Right lobe of liver (tissue), 6 donors: Measurements from ENCODE around the gene SIGLEC15. TPM values are rescaled to one million over a fixed set of nuclear protein-coding genes. Genes with fewer than 3 reads are reported as not detected.
A peak's percentile ranks its signal among the peaks of the same experiment; 100 is the strongest.

ENCODE experiments used
- ATAC-seq, 4 donors: fragments of 200-7000 bp; cut with Tn5 transposase; one replicate each; pipeline ENCODE4 v1.9.1; 2020; ENCODE audit warnings: mild to moderate bottlenecking in 4 of 4, moderate library complexity in 4 of 4
- DNase-seq, 3 donors: peaks; one replicate each; pipeline ENCODE4 v3.0.0-alpha.2; 2020
- H3K27ac ChIP-seq, 3 donors: fragments of 200-600 bp; one replicate each; pipeline ENCODE4 v1.8.0; 2022
- H3K27me3 ChIP-seq, 2 donors: fragments of 200-600 bp; one replicate each; pipeline ENCODE4 v1.8.0; 2022
- H3K36me3 ChIP-seq, 4 donors: fragments of 200-600 bp; sonication (generic) in 1 of 4; one replicate each; pipeline versions ENCODE4 v1.5.1 to v1.8.0; 2017 to 2022; ENCODE audit warnings: control low read depth in 1 of 4
- H3K4me1 ChIP-seq, 4 donors: fragments of 200-600 bp; sonication (generic) in 1 of 4; one replicate each; pipeline versions ENCODE4 v1.5.1 to v1.8.0; 2017 to 2022; ENCODE audit warnings: control low read depth in 1 of 4
- H3K4me3 ChIP-seq, 3 donors: fragments of 200-600 bp; one replicate each; pipeline ENCODE4 v1.8.0; 2022
- H3K9me3 ChIP-seq, 4 donors: fragments of 200-600 bp; sonication (generic) in 1 of 4; one replicate each; pipeline versions ENCODE4 v1.5.1 to v1.8.0; 2017 to 2022; ENCODE audit warnings: control low read depth in 1 of 4
- POLR2A ChIP-seq: fragments of 450-650 bp; IDR thresholded peaks from one replicate; pipeline ENCODE4 v1.6.1; 2017; ENCODE audit warnings: antibody characterized with exemption, mild to moderate bottlenecking
- WGBS: methylation state at CpG from one replicate; pipeline ENCODE4 v1.1.6; 2018; ENCODE audit warnings: low coverage, low lambda C conversion rate; ENCODE audit not compliant: insufficient coverage; ENCODE audit errors: missing lambda C conversion rate; 5-methylcytosine and 5-hydroxymethylcytosine counted together
- intact Hi-C, 2 donors: fragments of 100-400 bp; cut with DNase I; formaldehyde crosslinking; loops; one replicate each; pipeline versions ENCODE4 v1.11.2 to v1.14.1; 2022
- total RNA-seq, 6 experiments: library from RNA; depleted of rRNA in 2 of 6; stranded (reverse); fragments of >200 nt in 2 of 6; fragmentation: NEBNext Ultra II Directional in 3 of 6; extraction: Animal tissue kit (Norgen Biotek cat#: 25700) in 3 of 6; gene quantifications; one replicate each; pipeline versions ENCODE4 v1.1.0 to v1.2.4, GENCODE V29; 2016 to 2023
- TF ChIP-seq, protein P1 (sequence below), 4 donors: fragments of 200-600 bp in 3 of 4; fragments of 450-650 bp in 1 of 4; IDR thresholded peaks; one replicate each; pipeline versions ENCODE4 v1.5.1 to v1.8.0; 2016 to 2022; ENCODE audit warnings: antibody characterized with exemption in 4 of 4, mild to moderate bottlenecking in 2 of 4
- donor health status: DM: no; HTN: yes; CAD: no.
- donor health status: DM: no; HTN: no; CAD: no.
- donor health status: DM: no; HTN: no; CAD: no.
- donor health status: DM: no; HTN: yes; CAD: no.
- donor health status: DM: no; HTN: yes; CAD: no.

SIGLEC15 gene
- total RNA-seq, 6 experiments from 2014 or later = 0.12 to 0.35 (median 0.19) TPM; not detected in 2

DNA sequence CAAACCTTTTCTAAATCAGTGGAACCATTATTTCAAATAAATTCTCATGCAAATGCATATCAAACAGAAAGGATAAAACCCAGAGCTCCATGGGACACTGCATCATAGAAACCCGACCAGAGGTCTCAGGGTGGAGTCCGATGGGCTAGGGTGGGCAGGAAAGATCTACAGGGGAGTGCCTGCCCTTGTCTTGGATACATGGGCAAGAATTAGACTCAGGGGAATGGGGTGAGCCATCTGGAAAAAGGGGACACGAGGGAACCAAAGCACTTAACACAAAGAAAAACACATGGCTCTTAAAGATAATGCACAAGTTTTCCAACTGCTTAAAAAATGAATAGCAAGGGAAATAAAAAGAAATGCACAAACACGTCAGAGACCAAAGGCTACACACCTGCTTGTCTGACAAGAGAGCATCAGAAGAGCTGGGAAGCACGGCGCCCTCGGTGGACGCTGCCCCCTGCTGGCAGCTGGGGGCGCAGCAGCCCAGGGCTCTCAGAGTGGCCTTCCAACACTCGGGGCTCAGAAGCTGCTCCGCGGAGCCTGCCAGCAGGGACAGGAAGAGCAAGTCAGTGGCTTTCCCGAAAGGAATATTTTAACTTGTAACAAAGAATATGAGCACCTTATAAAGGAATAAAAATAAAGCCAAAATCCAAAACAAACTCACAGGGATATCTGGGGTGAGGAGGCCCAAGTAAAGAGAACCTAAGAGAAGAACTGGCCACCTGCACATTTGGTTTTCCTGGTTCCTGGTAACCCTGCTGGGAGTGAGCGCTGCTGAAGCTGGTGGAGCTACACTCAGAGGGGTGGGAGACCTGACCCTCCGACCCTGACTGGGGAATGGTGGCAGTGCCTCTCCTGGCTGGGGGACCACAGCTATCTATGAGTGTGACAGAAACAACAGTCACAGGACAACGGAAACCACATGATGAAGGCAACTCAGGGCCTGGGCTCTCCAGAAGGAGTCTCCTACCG, 54.5 kb downstream of the SIGLEC15 start:
- Histone ChIP-seq H3K27ac (no peak overlapping the region), H3K9me3 (no peaks in the 10 kb centered on the region), H3K4me1 (no peaks in the 10 kb centered on the region), H3K4me3 (no peak overlapping the region), H3K36me3 (peaks cover 0 to 35% (median 7%) of the 10 kb centered on the region in 4 donors), H3K27me3 (no peaks in the 10 kb centered on the region)
- ATAC-seq (peak; percentile 100), DNase-seq (peak; percentile 75 to 80 (median 75))
- TF ChIP-seq, protein P1, sequence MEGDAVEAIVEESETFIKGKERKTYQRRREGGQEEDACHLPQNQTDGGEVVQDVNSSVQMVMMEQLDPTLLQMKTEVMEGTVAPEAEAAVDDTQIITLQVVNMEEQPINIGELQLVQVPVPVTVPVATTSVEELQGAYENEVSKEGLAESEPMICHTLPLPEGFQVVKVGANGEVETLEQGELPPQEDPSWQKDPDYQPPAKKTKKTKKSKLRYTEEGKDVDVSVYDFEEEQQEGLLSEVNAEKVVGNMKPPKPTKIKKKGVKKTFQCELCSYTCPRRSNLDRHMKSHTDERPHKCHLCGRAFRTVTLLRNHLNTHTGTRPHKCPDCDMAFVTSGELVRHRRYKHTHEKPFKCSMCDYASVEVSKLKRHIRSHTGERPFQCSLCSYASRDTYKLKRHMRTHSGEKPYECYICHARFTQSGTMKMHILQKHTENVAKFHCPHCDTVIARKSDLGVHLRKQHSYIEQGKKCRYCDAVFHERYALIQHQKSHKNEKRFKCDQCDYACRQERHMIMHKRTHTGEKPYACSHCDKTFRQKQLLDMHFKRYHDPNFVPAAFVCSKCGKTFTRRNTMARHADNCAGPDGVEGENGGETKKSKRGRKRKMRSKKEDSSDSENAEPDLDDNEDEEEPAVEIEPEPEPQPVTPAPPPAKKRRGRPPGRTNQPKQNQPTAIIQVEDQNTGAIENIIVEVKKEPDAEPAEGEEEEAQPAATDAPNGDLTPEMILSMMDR (IDR thresholded peaks at IDR 0.05) = peak; percentile 96 to 100 (median 100)
- TF ChIP-seq POLR2A = no peak
- WGBS = 16% methylated on average over 13 of the region's 17 CpGs
- intact Hi-C loops = loop anchor here in 1 of 2 donors (10.0 kb wide), 2 partner anchors 165 to 185 kb away; no protein-coding TSS in a partner anchor

DNA sequence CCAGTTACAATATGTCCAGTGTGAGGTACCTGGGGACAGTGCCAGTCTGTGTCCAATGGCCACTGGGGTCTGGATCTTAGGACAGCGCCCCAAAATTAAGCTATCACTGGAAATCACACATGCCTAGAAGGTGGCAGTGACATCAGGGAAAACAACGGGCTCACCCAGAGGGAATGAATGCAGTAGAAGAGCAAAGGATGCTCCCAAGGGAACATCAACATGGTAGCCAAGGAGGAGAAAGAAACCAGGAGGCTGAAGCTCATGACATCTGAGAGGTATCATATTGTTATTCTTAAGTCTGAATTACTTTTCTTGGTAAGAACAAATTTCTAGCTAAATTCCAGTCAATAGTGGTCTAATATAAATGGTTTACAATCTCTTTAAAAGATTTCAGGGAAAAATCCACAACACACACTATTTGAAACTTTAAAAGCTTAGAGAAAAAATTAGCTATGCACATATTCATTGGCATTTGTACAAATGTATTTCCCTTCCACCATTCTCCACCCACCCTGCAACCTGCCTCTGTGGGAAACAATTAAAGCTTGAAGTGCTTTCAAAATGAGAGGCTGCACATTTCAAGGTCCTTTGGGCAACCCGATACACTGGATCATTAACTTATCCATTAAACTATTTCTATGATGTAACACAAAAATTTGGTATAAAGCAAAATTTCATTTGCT, 55.5 kb downstream of the SIGLEC15 start:
- intact Hi-C loops = loop anchor here in 1 of 2 donors (10.0 kb wide), 1 partner anchor 186 kb away; no protein-coding TSS in a partner anchor
- Histone ChIP-seq H3K9me3 (no peaks in the 10 kb centered on the region), H3K36me3 (peaks cover 0 to 30% (median 4%) of the 10 kb centered on the region in 4 donors), H3K27ac (no peak overlapping the region), H3K4me3 (no peak overlapping the region), H3K27me3 (no peaks in the 10 kb centered on the region), H3K4me1 (no peaks in the 10 kb centered on the region)
- DNase-seq (no peak), ATAC-seq (no peak)
- WGBS = 85% methylated on average over 3 of the region's 3 CpGs
- no peak for TF ChIP-seq POLR2A
- TF ChIP-seq, protein P1 (IDR thresholded peaks at IDR 0.05) = no peak

GRCh38 chr18:45887585-45887984, 62.1 kb downstream of the SIGLEC15 start:
- DNase-seq (no peak), ATAC-seq (no peak)
- Histone ChIP-seq H3K4me3 (no peak overlapping the region), H3K4me1 (no peaks in the 10 kb centered on the region), H3K27ac (no peak overlapping the region), H3K36me3 (peaks cover 0 to 19% (median 6%) of the 10 kb centered on the region in 4 donors), H3K27me3 (no peaks in the 10 kb centered on the region), H3K9me3 (no peaks in the 10 kb centered on the region)
- intact Hi-C loops = loop anchor here in 1 of 2 donors (10.0 kb wide), 1 partner anchor 193 kb away; no protein-coding TSS in a partner anchor
- TF ChIP-seq POLR2A = no peak
- TF ChIP-seq, protein P1 (IDR thresholded peaks at IDR 0.05) = no peak
- no CpG with 5 or more reads among the region's 5 CpGs for WGBS

- ATAC-seq = peak in 1 of 4 donors; percentile 43
- intact Hi-C loops = loop anchor here in 1 of 2 donors (10.0 kb wide), 1 partner anchor 195 kb away; no protein-coding TSS in a partner anchor
Measured at GRCh38 chr18:45889419-45890064, 64.1 kb downstream of the SIGLEC15 start.

More at GRCh38 chr18:45889419-45890064, 64.1 kb downstream of the SIGLEC15 start:
- Histone ChIP-seq H3K9me3 (no peaks in the 10 kb centered on the region), H3K4me1 (no peaks in the 10 kb centered on the region), H3K27ac (no peak overlapping the region), H3K27me3 (no peaks in the 10 kb centered on the region), H3K36me3 (peaks cover 0 to 17% (median 8%) of the 10 kb centered on the region in 4 donors), H3K4me3 (no peak overlapping the region)
- DNase-seq = no peak
- 64% methylated on average over 3 of the region's 3 CpGs for WGBS
- no peak for TF ChIP-seq POLR2A
- TF ChIP-seq, protein P1 (IDR thresholded peaks at IDR 0.05) = no peak
